NCI-H146 treated with DMSO at 0.1 percent for 48 hours (cell line): Measurements from ENCODE around the gene PLEKHG4B.

Experiments used
- DNase-seq: peaks from one replicate; lab custom pipeline; 2025; ENCODE audit not compliant: unreplicated experiment; lab: John Stamatoyannopoulos, UW

The PLEKHG4B gene

DNA sequence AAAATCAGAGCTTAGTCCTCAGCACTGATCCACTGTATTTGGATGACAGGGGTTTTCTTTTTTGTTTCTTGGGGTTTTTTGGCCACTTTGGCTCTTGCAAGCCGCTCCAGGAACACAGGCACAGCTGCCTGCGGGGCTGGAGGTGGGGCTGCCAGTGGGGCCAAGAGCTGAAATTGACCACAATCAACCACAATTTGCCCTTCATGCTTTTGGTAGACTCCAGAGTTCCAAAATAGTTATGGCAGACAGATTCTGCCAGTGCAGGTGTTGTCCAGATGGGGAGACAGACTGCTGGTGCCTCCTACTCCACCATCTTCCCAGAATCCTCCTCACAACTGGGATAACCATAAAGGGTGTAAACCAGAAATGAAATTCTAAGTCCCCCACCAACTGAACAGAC lies 36.5 kb downstream of the PLEKHG4B start:
- no peak for DNase-seq

DNA sequence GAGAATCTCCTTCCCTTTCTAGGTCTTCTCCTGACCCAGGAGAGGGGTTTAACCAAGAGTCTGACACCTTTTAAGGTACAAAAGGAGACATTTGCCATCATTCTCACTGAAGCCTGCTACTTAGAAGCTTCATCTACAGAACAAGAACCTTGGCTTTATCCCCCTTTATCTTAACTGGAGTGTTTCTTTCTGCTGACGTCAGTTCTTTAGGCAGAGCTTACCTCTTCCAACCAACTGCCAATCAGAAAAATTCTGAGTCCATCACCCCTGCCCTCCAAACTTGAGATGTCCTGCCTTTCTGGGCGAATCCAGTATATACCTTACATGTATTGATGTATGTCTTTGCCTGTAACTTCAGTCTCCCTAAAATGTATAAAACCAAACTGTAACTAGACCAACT lies 37.2 kb downstream of the PLEKHG4B start:
- no peak for DNase-seq

DNA sequence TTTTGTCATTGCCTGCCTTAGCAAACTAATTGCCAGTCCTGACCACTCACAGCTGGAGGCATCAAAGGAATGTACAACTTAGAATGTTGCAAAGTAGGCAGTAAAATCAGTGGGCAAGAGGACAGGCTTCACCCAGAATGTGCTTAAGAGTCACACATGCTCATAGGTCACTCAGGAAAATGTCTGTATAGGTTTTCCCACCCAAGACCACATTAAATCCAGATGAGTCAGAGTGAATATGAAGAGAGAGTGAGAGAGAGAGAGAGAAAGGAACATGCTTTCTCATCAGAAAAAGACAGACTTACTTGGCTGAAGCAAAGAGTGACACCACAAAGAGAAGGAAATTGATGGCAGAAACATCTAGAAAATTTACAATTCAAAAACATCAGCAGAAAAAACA lies 37.9 kb downstream of the PLEKHG4B start:
- DNase-seq = no peak

DNA sequence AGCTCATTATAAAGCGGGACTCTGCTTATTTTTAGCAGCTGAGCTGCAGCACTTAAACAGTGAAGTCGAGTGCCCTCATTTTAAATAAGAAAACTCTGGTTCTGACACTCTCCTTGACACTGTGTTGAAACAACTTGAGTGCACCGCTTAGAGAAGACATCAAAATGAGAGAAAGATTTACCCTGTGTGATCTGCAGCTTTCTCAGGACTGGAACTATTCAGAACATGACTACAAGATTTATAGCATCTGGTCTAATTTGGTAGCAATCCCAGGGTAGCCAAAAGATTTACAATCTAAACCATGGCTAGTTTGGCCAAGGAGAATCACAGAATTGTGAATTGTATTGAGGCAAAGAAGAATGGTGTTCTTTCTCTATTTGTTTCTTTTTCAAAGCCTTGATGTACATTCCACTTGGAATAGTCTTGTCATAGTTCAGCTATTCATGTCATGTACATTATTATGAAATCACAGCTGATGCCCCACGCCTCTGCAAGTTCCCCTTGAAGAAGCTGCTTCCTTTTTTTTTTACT lies 38.7 kb downstream of the PLEKHG4B start:
- no peak for DNase-seq

DNA sequence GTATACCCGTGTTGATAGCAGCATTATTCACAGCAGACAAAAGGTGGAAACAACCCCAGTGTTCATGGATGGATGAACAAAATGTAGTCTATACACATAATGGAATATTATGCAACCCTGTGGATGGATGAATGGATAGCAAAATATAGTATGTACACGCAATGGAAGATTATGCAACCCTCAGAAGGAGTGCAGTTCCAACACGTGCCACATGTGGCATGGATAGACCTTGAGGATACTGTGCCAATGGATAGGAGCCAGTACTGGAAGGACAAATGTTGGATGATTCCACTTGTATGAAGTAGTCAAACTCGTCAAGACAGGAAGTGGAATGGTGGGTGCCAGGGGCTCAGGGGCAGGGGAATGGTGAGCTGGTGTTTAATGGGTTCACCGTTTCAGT lies 44.9 kb downstream of the PLEKHG4B start:
- no peak for DNase-seq

DNA sequence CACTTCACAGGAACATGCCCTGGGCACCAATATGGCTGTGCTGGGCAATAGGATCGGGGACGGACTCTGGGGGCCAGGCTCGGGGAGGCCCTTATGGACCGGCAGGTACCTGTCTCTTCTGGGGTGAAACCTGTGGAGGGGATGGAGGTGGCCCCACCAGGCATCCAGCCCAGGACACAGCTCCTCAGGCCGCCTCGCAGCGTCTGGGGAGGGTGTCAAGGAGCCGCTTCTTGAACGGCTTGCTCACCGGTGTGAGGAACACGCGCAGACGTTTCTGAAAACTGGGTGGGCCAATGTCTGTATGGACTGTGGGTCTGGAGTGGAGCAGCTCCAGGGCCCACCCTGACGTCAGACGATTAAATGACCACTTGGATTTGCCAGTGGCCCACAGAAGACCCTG lies 45.8 kb downstream of the PLEKHG4B start:
- no peak for DNase-seq

DNA sequence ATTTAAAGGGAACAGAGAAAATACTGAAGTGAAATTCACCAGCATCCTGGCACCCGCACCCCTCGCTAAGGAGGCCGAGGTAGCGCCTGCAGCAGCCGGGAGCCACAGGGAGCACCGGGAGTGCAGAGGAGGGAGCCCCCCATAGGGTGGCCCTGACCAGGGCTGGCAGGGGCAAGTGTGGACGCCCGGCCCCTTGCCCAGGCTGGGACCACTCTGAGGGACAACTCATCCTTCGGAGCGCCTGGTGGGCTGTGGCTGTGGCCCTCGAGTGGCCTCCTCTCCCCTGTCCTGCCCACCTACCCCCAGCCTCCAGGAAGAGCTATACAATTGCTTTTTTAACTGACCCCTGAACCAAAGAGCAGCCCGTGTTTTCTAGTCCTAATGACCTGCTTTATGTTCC lies 47.0 kb downstream of the PLEKHG4B start:
- no peak for DNase-seq

DNA sequence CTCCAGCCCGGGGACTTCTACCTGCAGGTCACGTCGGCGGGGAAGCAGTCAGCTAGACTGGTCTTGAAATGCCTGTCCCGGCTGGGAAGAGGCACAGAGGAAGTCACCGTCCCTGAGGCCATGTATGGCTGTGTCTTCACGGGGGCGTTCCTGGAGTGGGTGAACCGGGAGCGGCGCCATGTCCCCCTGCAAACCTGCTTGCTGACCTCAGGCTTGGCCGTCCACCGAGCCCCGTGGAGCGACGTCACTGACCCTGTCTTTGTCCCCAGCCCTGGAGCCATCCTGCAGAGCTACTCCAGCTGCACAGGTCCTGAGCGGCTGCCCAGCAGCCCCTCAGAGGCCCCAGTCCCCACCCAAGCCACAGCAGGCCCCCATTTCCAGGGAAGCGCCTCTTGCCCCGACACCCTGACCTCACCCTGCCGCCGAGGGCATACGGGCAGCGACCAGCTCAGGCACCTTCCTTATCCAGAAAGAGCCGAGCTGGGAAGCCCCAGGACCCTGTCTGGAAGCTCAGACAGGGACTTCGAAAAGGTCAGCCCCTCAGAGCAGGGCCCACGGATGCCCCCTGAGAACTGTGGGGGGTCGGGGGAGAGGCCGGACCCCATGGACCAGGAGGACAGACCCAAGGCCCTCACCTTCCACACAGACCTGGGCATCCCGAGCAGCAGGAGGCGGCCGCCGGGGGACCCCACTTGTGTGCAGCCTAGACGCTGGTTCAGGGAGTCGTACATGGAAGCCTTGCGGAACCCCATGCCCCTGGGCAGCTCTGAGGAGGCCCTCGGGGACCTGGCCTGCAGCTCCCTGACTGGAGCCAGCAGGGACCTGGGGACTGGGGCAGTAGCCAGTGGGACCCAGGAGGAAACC lies 47.8 kb downstream of the PLEKHG4B start:
- DNase-seq = no peak

DNA sequence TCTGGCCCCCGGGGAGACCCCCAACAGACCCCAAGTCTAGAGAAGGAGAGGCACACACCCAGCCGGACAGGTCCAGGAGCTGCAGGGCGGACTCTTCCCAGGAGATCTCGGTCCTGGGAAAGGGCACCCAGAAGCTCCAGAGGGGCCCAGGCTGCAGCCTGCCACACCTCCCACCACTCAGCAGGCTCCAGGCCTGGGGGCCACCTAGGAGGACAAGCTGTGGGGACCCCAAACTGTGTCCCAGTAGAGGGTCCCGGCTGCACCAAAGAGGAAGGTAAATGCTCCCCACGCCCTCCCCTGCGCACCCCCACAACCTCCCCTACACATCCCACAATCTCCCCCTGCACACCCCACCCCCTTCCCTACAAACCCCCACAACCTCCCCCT lies 48.5 kb downstream of the PLEKHG4B start:
- DNase-seq = no peak

DNA sequence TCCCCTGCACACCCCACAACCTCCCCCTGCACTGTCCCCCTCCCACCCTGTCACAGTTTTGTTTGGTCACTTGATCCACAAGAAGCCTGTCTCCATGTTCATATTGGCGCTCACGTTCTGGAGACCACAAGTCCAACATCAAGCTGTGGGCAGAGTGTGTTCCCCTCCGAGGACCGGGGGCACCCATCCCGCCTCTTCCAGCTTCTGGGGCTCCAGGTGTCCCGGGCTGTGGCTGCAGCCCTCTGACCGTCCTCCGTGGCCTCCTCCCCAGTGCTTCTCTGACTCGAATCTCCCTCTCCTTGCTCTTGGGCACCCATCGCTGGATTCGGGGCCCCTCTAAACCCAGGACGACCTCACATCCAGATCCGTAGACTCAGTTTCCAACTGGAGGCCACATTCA lies 49.2 kb downstream of the PLEKHG4B start:
- no peak for DNase-seq

DNA sequence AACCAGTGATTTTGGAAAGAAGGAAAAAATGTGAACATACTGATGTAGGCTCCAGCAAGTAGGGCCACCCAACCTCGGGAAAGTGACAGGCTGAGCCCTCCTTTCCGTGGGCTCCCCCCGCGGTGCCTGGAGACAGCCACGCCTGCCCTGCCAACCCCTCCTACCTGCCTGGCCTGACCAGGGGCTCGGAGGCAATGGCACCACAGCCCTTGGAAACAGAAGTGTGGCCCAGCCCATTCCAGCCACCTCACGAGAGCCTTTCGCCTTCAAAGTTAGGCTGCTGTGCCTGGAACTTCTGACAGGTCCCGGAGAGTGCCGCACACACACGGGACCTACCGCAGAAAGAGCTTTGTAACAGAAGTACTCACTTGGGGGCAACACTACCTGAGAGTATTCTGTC lies 49.8 kb downstream of the PLEKHG4B start:
- no peak for DNase-seq

DNA sequence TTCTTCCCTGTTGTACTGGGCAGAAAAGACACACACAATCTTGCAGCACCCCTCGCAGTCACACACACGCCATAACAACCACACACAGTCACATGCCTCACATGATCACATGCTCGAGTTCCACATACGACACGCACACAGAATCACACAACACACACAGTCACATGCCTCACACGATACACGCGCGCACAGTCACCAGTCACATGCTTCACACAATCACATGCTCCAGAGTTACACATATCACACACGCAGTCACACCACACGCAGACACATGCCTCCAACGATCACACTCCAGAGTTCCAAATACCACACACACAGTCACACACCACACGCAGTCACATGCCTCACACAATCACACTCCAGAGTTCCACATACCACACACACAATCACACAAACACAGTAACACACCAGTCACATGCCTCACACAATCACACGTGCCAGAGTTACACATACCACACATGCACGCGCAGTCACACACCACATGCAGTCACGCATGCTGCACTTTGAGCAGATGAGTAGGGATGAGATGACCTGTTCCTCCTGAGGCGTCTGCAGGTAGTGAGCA lies 50.4 kb downstream of the PLEKHG4B start:
- DNase-seq = no peak

DNA sequence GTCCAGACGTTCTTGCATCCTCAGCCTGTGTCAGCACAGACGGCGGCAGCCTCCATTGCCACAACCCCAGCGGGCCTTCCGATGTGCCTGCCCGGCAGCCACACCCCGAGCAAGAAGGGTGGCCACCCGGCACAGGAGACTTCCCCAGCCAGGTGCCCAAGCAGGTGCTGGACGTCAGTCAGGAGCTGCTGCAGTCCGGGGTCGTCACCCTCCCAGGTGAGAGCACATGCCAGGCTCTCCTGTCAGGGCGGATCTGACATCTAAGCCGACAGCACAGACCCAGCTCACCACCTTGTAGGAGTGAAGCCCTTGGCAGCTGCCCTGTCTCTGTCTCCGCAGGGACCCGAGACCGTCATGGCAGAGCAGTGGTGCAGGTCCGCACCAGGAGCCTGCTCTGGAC lies 51.1 kb downstream of the PLEKHG4B start:
- DNase-seq = no peak

DNA sequence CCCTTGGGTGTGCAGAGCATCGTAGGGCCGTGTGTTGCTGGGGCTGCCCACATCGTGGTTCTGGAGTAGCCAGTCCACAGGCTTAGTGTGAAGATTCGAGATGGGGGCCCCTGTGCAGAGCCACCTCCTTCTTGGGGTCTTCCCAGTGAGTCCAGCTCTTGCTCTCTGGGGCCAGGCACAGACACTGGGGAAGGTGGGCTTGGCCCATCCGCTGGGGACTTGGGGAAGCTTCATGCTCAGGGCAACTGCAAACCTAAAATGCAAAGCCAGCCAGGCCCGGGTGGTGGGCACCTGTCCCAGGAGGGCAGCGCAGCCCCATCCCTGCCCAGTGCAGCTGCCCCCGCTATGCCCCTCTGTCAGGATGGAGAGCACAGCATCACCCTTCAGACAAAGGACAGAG lies 53.0 kb downstream of the PLEKHG4B start:
- no peak for DNase-seq

DNA sequence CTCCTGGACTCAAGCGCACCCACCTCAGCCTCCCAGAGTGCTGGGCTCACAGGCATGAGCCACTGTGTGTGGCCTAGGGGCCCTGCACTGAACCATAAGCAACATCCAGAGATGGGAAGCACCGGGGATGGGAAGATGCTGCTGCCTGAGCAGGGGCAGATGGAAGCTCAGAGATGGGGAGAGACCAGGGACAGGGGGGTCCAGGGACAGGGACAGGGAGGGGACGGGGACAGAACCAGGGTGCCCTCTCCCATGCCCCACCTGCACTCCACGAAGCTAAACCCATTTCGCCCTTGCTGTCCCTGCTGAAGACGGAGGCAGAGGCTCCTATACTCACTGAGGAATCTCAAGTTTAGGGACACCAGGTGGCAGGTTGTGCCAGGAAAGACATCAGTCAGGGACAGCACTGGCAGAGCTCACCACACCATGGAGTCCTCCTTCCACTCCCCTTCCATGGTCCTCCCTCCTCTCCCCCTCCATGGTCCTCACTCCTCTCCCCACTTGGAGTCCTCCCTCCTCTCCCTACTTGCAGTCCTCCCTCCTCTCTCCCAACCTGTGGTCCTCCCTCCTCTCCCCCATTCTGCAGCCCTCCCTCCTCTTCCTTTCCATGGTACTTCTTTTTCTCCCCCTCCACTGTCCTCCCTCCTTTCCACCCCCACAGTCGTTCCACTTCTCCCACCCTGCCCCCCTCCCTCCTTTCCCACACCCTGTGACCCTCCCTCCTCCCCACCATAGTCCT lies 53.8 kb downstream of the PLEKHG4B start:
- no peak for DNase-seq

DNA sequence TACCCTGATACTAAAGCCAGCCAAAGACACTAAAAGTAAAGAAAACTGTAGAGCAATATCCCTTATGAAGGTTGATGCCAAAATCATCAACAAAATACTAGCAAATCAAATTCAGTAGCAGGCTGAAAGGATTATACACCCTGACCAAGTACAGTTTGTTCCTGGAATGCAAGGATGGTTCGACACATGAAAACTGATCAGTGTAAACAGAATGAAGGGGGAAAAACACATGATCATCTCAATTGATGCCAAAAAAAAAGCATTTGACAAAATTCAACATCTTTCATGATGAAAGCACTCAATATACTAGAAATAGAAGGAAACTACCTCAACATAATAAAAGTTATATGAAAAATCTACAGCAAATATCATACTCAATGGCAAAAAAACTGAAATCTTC lies 55.8 kb downstream of the PLEKHG4B start:
- no peak for DNase-seq

DNA sequence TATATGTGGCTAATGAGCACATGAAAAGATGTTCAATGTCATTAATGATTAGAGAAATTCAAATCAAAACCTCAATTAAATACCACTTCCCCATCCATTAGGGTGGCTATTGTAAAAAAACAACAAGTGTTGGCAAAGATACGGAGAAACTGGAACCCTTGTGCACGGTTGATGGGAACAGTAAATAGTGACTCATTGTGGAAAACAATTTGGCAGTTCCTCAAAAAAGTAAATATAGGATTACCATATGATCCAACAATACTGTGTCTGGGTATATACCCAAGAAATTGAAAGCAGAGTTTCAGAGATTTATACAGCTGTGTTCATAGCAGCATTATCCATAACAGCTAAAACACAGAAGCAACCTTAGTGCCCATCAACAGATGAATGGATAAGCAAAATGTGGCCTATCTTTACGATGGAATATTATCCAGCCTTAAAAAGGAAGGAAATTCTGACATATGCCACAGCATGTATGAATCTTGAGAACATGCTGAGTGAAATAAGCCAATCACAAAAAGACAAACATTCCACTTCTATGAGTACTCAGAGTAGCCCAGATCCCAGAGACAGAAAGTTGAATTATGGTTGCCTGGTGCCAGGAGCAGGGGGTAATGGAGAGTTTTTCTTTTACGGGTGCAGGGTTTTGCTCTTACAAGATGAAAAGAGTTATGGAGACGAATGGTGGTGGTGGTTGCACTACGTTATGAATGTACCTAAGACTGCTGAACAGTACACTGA lies 57.9 kb downstream of the PLEKHG4B start:
- DNase-seq = no peak

DNA sequence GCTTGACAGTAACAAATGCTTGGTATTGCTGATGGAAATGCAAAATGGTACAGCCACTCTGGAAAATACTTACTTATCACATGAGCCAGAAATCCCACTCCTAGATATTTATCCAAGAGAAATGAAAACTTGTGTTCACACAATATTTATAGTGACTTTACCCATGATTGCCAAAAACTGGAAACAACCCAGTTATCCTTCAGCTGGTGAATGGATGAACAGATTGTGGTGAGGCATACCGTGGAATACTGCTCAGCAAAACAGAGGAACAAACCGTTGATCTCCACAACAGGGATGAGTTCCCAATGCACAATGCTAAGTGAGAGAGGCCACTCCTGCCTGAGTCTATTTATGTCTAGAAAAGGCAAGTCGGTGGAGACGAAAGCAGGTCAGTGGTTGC lies 58.8 kb downstream of the PLEKHG4B start:
- no peak for DNase-seq

DNA sequence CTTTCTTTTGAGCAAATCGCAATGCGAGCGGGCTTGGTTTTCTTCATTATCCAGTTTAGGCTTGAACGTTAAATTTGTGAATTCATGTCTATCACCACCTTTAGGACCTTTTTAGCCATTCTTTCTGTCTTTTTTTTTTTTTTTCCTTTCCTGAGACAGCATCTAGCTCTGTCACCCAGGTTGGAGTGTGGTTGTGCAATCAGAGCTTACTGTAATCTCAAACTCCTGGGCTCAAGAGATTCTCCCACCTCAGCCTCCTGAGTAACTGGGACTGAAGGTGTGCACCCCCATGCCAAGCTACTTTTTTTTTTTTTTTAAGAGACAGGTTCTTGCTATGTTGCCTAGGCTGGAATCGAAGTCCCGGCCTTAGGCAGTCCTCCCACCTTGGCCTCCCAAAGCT lies 60.1 kb downstream of the PLEKHG4B start:
- DNase-seq = no peak

DNA sequence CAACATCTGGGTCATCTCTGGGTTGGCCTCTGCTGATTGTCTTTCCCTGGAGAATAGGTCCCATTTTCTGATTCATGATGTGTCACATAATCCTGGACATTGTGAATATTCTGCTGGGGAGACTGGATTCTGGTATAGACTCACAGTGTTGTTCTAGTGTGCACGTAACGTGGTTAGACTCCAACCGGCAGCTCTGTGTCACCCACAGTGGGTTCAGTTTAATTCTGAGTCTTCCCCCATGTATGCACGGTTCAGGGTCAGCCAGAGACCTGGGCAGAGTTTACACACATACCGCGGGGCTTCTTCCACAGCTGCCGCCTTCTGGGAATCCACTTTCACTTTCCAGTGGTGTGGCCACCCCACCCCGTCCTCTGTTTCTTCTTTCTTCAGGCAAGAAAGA lies 61.3 kb downstream of the PLEKHG4B start:
- no peak for DNase-seq

DNA sequence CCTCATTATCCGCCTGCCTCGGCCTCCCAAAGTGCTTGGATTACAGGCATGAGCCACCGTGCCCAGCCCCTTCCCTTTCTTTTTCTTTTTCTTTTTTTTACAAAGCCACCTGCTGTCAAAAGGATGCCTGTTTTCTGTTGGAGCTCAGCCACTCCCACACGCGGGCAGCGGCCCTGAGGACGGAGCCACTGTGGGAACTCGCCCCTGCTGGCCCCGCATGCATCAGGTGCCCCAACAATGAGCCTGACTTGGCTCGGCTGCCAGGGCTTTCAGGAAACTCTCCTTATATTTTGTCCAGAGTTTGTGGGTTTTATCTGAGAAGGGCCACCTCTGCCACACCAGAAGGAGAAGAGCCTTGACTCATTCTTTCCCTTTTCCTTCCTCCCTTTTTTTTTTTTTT lies 62.3 kb downstream of the PLEKHG4B start:
- DNase-seq = no peak
